ENCODE data around the gene SAMD10.
"Not testable (repeated sequence)": the region's sequence is repeated elsewhere in the genome, so short reads cannot be mapped to it uniquely, and the experiment has no call there.

SAMD10 gene

GRCh38 chr20:63979557-63980316, at the start of gene SAMD10:
SAMD10 (minus strand) TSS chr20:63979642; CDS start chr20:63979467, 175 bp downstream.
- peak; percentile 89 for DNase-seq

DNA sequence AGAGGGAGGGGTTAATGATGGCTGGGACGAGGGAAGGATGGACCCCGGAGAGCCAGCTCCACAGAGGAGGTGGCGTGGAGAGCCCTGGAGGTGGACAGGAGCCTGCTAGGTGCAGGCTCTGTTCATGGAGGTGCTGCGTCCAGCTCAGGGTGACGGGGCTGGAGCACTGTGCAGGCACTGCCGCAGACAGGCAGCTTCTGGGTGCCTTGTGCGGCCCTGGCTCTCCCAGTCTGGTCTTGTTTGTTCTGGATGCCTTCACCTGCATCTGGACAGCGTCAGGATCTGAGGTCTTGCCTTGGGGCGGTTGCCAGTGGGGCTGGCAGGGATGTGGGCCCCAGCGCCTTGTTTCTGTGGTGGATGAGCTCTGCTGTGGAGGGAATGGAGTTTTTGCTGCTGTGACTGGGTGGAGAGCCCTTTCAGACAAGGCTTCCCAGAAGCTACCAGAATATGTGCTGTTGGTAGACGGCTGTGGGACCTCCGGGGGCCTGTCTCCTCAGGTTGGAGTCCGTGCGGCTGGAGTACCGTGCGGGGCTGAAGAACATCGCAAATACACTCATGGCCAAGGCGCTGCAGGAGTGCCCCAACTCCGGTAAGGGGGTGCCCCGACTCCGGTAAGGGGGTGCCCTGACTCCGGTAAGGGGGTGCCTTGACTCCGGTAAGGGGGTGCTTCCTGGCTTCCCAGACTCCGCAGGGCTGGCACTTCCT, 48.7 kb upstream of the SAMD10 start:
- no peak for DNase-seq

DNA sequence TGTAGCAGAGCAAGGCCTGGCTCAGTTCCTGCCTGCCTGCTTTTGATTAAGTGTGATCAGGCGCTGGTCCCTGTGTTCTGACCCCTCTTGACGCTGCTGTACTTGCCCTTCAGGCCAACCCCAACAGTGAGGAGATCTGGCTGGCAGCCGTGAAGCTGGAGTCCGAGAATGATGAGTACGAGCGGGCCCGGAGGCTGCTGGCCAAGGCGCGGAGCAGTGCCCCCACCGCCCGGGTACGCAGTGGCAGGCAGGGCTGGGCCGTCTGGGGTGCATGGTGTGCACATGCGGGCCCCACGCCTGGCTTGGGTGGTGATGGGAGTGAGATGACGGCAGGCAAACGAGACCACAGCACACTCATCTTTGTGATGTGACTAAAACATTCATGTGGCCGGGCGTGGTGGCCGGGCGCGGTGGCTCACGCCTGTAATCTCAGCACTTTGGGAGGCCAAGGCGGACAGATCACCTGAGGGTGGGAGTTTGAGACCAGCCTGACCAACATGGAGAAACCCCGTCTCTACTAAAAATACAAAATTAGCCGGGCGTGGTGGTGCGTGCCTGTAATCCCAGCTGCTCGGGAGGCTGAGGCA, 46.5 kb upstream of the SAMD10 start:
- no peak for DNase-seq

DNA sequence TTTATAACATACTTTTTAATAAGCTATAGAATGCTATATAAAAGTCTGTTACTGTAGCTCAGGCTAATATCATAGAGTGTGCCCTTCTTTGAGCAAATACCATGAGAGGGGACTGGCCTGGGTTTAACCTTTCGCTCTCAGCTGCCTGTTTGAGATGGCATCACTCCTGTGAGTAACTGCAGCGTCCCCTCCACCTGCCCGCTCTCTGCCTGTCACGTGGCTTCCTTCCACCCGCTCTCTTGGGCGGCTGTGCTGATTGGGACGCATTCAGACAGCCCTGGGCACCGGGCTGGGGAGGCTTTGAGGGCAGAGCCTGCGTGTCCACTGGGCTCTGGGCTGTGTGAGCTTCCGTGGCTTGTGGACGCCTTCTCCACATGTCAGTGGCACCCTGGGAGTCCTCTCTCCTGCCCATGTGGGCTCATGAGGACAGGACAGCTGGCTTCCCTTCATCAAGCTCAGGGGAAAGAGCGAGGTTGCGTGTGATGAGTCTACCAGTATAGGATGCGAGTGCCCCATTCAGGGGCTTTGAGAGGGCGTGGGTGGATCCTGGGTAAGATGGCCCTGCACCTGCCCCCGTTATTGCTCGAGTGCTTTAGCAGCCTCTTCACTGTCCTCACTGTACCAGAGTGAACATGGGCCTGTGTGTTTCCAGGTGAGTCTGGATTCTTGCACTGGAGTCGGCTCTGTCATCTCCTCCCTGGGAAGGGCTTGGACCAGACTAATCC, 45.8 kb upstream of the SAMD10 start:
- DNase-seq: no peak

DNA sequence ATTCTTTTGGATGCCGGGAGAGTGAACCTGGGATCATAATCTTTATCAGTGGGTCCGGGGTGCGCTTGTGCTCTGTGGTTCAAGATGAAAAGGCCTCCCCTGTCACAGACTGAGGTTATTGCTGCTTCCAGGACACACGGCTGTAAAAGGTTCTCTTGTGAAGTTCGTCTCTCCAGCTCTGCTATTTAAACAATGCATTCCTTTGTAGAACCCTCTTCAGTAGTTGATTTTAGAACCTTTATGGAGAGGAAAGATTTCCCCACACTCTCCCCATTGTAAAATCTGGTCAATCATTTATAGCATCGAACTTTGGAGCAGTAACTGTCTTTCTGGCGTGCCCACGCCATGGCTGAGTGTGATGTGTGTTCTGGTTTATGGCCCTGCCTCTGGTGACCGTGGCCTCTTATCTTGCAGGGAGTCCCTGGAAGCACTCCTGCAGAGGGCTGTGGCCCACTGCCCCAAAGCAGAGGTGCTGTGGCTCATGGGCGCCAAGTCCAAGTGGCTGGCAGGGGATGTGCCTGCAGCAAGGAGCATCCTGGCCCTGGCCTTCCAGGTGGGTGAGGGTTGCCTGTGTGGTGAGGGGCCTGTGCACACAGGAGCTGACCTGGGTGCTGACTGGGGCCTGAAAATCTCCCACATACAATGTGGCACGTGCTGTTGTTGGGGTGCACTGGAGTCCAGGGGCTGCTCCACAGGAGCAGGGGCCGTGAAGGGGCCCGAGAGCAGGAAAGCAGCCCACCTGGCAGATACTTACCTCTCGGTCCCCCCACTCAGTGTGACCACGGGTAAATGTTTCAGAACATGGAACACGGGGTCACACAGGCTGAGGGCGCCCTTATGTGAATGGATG, 44.9 kb upstream of the SAMD10 start:
- DNase-seq: no peak

- no peak for DNase-seq
These were observed 44.1 kb upstream of the SAMD10 start for GRCh38 chr20:64023361-64024140.

GRCh38 chr20:64022671-64023360, 43.4 kb upstream of the SAMD10 start:
- DNase-seq: no peak

GRCh38 chr20:64021124-64021975, 41.9 kb upstream of the SAMD10 start:
- DNase-seq: no peak

- no peak for DNase-seq
These were observed 36.2 kb upstream of the SAMD10 start for GRCh38 chr20:64015635-64016034.

DNA sequence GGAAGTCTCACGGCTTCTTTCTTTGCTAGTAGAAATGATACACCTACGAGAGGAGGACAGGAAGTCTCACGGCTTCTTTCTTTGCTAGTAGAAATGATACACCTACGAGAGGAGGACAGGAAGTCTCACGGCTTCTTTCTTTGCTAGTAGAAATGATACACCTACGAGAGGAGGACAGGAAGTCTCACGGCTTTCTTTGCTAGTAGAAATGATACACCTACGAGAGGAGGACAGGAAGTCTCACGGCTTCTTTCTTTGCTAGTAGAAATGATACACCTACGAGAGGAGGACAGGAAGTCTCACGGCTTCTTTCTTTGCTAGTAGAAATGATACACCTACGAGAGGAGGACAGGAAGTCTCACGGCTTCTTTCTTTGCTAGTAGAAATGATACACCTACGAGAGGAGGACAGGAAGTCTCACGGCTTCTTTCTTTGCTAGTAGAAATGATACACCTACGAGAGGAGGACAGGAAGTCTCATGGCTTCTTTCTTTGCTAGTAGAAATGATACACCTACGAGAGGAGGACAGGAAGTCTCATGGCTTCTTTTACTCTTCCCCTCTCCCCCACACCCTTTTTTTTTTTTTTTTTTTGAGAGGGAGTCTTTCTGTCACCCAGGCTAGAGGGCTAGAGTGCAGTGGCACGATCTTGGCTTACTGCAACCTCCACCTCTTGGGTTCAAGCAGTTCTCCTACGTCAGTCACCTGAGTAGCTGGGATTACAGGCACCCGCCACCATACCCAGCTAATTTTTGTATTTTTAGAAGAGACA, 33.1 kb upstream of the SAMD10 start:
- not testable (repeated sequence) for DNase-seq

DNA sequence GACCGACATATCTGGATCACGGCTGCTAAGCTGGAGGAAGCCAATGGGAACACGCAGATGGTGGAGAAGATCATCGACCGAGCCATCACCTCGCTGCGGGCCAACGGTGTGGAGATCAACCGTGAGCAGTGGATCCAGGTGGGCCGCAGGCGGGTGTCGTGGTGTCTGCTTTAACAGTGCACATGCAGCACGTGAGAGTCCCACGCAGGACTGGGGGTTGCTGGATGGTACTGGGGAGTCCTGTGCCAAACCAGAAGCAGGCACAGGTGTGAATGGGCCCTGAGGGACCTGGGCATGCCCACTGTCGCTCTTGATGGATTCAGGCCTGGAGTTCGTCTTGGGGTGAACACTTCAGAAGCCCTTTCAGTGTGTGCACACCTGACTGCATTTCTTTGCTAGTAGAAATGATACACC, 31.9 kb upstream of the SAMD10 start:
- no peak for DNase-seq

DNA sequence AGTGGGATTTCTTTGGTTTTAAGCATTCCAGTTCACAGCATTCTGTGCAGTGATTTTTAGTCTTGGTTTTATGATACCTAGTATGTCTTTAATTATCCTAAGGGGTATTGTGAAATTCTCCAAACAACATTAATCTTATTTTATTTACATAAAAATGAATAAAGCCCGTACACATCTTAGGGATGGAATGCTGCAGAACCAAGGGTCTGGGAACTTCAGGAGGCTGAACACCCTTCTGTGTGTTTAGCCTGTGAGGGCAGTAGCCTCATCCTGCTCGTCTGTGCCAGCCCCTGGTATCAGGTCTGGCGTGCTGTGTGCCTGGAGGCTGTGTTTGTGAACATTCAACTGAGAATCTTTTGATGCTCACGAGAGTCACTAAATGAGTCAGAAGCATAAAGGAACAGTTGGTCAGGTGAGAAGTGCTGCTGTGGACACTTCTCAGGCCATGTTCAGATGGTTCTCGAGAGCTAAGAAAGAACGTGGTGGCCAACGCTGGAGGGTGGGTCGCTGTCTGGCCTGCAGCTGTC, 31.3 kb upstream of the SAMD10 start:
- no peak for DNase-seq

- DNase-seq: no peak
These were observed 30.5 kb upstream of the SAMD10 start for GRCh38 chr20:64009811-64010387.

GRCh38 chr20:64006902-64007301, 27.5 kb upstream of the SAMD10 start:
- DNase-seq: no peak

- no peak for DNase-seq
These were observed 27.0 kb upstream of the SAMD10 start for GRCh38 chr20:64006490-64006889.

- no peak for DNase-seq
These were observed 26.0 kb upstream of the SAMD10 start for GRCh38 chr20:64005394-64005793.

- no peak for DNase-seq
These were observed 24.7 kb upstream of the SAMD10 start for GRCh38 chr20:64003960-64004725.

DNA sequence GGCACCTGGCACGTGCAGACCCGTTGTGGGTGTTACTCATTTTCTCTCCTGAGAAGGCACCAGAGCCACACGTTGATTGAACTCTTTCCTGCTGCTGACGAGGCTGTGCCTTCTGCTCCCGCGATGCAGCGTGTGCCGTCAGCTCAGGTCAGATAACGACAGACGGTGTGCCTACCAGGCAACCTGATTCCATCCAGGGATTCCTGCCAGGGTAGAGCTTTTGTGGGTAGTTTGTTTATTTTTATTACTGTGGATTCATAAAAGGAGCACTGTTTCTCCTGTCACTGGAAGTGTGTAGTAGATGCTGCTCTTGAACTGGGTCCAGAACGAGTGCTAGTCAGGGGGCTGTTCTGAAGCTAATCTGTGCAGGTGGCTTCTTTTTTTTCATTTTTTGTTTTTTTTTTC, 22.2 kb upstream of the SAMD10 start:
- no peak for DNase-seq

All from DMS53 (cell line).